Endothelial cell (in vitro differentiated cells): ENCODE data around the gene HSD11B2. TPM values are rescaled to one million over a fixed set of nuclear protein-coding genes. Genes with fewer than 3 reads are reported as not detected.

Experiments
- DNase-seq: peaks from one replicate; pipeline ENCODE4 v3.0.0; 2021; ENCODE audit warnings: low spot score
- H3K27ac Mint-ChIP-seq: one replicate; pipeline ENCODE4 v1.8.0; 2021; ENCODE audit warnings: mixed read lengths, inconsistent platforms; ENCODE audit not compliant: unreplicated experiment
- H3K27me3 Mint-ChIP-seq: one replicate; pipeline ENCODE4 v1.8.0; 2021; ENCODE audit warnings: mild to moderate bottlenecking, moderate library complexity, mixed read lengths, inconsistent platforms; ENCODE audit not compliant: unreplicated experiment
- H3K36me3 Mint-ChIP-seq: one replicate; pipeline ENCODE4 v1.8.0; 2021; ENCODE audit warnings: mild to moderate bottlenecking, low read depth, mixed read lengths, inconsistent platforms; ENCODE audit not compliant: unreplicated experiment
- H3K4me1 Mint-ChIP-seq: one replicate; pipeline ENCODE4 v1.8.0; 2021; ENCODE audit warnings: mild to moderate bottlenecking, mixed read lengths, inconsistent platforms; ENCODE audit not compliant: unreplicated experiment
- H3K4me3 Mint-ChIP-seq: one replicate; pipeline ENCODE4 v1.8.0; 2021; ENCODE audit warnings: mild to moderate bottlenecking, mixed read lengths, inconsistent platforms; ENCODE audit not compliant: unreplicated experiment
- H3K9me3 Mint-ChIP-seq: one replicate; pipeline ENCODE4 v1.8.0; 2021; ENCODE audit warnings: mixed read lengths, inconsistent platforms; ENCODE audit not compliant: unreplicated experiment
- CTCF ChIP-seq: fragments of 200-600 bp; sonication (generic); IDR thresholded peaks from one replicate; pipeline ENCODE4 v1.5.0; 2021; ENCODE audit warnings: antibody characterized with exemption; ENCODE audit not compliant: unreplicated experiment
- total RNA-seq: library from RNA; stranded (reverse); fragmentation: NEBNext Ultra II Directional; extraction: Animal tissue kit (Norgen Biotek cat#: 25700); gene quantifications from one replicate; pipeline ENCODE4 v1.2.1, GENCODE V29; 2021; ENCODE audit not compliant: unreplicated experiment

Gene HSD11B2
- total RNA-seq, 1 donor from 2014 or later: 3.3 TPM

GRCh38 chr16:67433131-67433719, 2.3 kb downstream of the HSD11B2 start:
- H3K27me3 Mint-ChIP-seq: peaks cover 22% of the 10 kb centered on the region
- H3K36me3 Mint-ChIP-seq: peaks cover 9% of the 10 kb centered on the region
- no peak for TF ChIP-seq CTCF
- no peak for DNase-seq
- peaks cover 28% of the 10 kb centered on the region for H3K4me1 Mint-ChIP-seq
- peak overlapping the region; percentile 44 for H3K4me3 Mint-ChIP-seq
- no peak overlapping the region for H3K27ac Mint-ChIP-seq
- no peaks in the 10 kb centered on the region for H3K9me3 Mint-ChIP-seq

- H3K4me3 Mint-ChIP-seq: no peak overlapping the region
- no peak for DNase-seq
- H3K27me3 Mint-ChIP-seq: peaks cover 23% of the 10 kb centered on the region
- H3K27ac Mint-ChIP-seq: no peak overlapping the region
- no peak for TF ChIP-seq CTCF
- peaks cover 20% of the 10 kb centered on the region for H3K4me1 Mint-ChIP-seq
- H3K9me3 Mint-ChIP-seq: no peaks in the 10 kb centered on the region
- peaks cover 22% of the 10 kb centered on the region for H3K36me3 Mint-ChIP-seq
These were observed 4.8 kb downstream of the HSD11B2 start for GRCh38 chr16:67435758-67436164.

DNA sequence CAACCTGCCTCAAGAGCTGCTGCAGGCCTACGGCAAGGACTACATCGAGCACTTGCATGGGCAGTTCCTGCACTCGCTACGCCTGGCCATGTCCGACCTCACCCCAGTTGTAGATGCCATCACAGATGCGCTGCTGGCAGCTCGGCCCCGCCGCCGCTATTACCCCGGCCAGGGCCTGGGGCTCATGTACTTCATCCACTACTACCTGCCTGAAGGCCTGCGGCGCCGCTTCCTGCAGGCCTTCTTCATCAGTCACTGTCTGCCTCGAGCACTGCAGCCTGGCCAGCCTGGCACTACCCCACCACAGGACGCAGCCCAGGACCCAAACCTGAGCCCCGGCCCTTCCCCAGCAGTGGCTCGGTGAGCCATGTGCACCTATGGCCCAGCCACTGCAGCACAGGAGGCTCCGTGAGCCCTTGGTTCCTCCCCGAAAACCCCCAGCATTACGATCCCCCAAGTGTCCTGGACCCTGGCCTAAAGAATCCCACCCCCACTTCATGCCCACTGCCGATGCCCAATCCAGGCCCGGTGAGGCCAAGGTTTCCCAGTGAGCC, 5.8 kb downstream of the HSD11B2 start:
- no peaks in the 10 kb centered on the region for H3K9me3 Mint-ChIP-seq
- peaks cover 25% of the 10 kb centered on the region for H3K27me3 Mint-ChIP-seq
- DNase-seq: no peak
- peaks cover 23% of the 10 kb centered on the region for H3K36me3 Mint-ChIP-seq
- peak overlapping the region; percentile 32 for H3K4me3 Mint-ChIP-seq
- no peak for TF ChIP-seq CTCF
- H3K4me1 Mint-ChIP-seq: peaks cover 17% of the 10 kb centered on the region
- H3K27ac Mint-ChIP-seq: no peak overlapping the region

- Mint-ChIP-seq H3K27ac (no peak overlapping the region), H3K9me3 (no peaks in the 10 kb centered on the region), H3K36me3 (peaks cover 27% of the 10 kb centered on the region), H3K4me1 (peaks cover 13% of the 10 kb centered on the region), H3K4me3 (no peak overlapping the region), H3K27me3 (peaks cover 24% of the 10 kb centered on the region)
- TF ChIP-seq CTCF: no peak
- DNase-seq: no peak
These were observed 6.6 kb downstream of the HSD11B2 start for GRCh38 chr16:67437513-67437912.

- TF ChIP-seq CTCF: no peak
- Mint-ChIP-seq H3K4me1 (peaks cover 9% of the 10 kb centered on the region), H3K27me3 (peaks cover 23% of the 10 kb centered on the region), H3K36me3 (peaks cover 27% of the 10 kb centered on the region), H3K4me3 (peak overlapping the region; percentile 59), H3K9me3 (no peaks in the 10 kb centered on the region), H3K27ac (peak overlapping the region; percentile 24)
- no peak for DNase-seq
These were observed 7.3 kb downstream of the HSD11B2 start for GRCh38 chr16:67438098-67438791.
